ENCODE results near the gene BRD1. TPM values are rescaled to one million over a fixed set of nuclear protein-coding genes. Genes with fewer than 3 reads are reported as not detected.
"Not testable (repeated sequence)": the region's sequence is repeated elsewhere in the genome, so short reads cannot be mapped to it uniquely, and the experiment has no call there.

BRD1 gene
- total and polyA plus RNA-seq, 12 donors = 8.2 to 23.2 (median 16.9) TPM

GRCh38 chr22:49763138-49763537 lies 64.5 kb downstream of the BRD1 start:
- H3K27ac ChIP-seq = no peak overlapping the region
- 85 to 86% methylated on average over 13 of the region's 13 CpGs for WGBS, 2 donors
- no peak overlapping the region for H3K4me3 ChIP-seq
- peaks cover 0 to 28% (median 15%) of the 10 kb centered on the region in 11 donors for H3K9me3 ChIP-seq
- peaks cover 0 to 6% (median 0%) of the 10 kb centered on the region in 9 donors for H3K4me1 ChIP-seq
- peaks cover 0 to 3% (median 0%) of the 10 kb centered on the region in 7 donors for H3K27me3 ChIP-seq
- TF ChIP-seq CTCF (IDR thresholded peaks at IDR 0.05) = no peak
- H3K36me3 ChIP-seq = no peaks in the 10 kb centered on the region
- intact Hi-C loops (cut with DNase I) = loop anchor here in 5 of 10 donors (10.0 kb wide), 2 partner anchors 152 to 272 kb away; partner anchors contain the start of genes ALG12 (in 2 of the 5) and CRELD2 (in 2 of the 5)
- no peak for ATAC-seq
- DNase-seq = no peak

- not testable (repeated sequence) for H3K27me3 ChIP-seq, DNase-seq, H3K4me1 ChIP-seq, H3K4me3 ChIP-seq, H3K27ac ChIP-seq, H3K36me3 ChIP-seq, ATAC-seq
- WGBS, 2 donors = 96 to 98% methylated on average over 7 of the region's 7 CpGs
- intact Hi-C loops (cut with DNase I) = loop anchor here in 5 of 10 donors (10.0 kb wide), 2 partner anchors 152 to 272 kb away; partner anchors contain the start of genes ALG12 (in 2 of the 5) and CRELD2 (in 2 of the 5)
- peaks cover 0 to 28% (median 15%) of the 10 kb centered on the region in 11 donors for H3K9me3 ChIP-seq
Measured at GRCh38 chr22:49762571-49762970, 65.1 kb downstream of the BRD1 start.

- intact Hi-C loops (cut with DNase I) = loop anchor here in 5 of 10 donors (10.0 kb wide), 2 partner anchors 153 to 273 kb away; partner anchors contain the start of genes ALG12 (in 2 of the 5) and CRELD2 (in 2 of the 5)
Measured at GRCh38 chr22:49761836-49762235, 65.8 kb downstream of the BRD1 start.

GRCh38 chr22:49760630-49761571 lies 66.8 kb downstream of the BRD1 start:
- Histone ChIP-seq H3K27me3 (peaks cover 0 to 10% (median 4%) of the 10 kb centered on the region in 7 donors), H3K4me1 (peaks cover 0 to 6% (median 0%) of the 10 kb centered on the region in 9 donors), H3K4me3 (no peak overlapping the region), H3K27ac (no peak overlapping the region), H3K36me3 (no peaks in the 10 kb centered on the region), H3K9me3 (peaks cover 0 to 21% (median under 1%) of the 10 kb centered on the region in 11 donors)
- no peak for DNase-seq
- intact Hi-C loops (cut with DNase I) = loop anchor here in 5 of 10 donors (10.0 kb wide), 2 partner anchors 154 to 274 kb away; partner anchors contain the start of genes ALG12 (in 2 of the 5) and CRELD2 (in 2 of the 5)
- WGBS, 2 donors = 75 to 76% methylated on average over 13 of the region's 13 CpGs
- no peak for TF ChIP-seq CTCF (IDR thresholded peaks at IDR 0.05)
- ATAC-seq = peak in 1 of 8 donors; percentile 20

More at GRCh38 chr22:49761836-49762235, 65.8 kb downstream of the BRD1 start:
- TF ChIP-seq CTCF (IDR thresholded peaks at IDR 0.05) = no peak
- Histone ChIP-seq H3K4me1 (peaks cover 0 to 6% (median 0%) of the 10 kb centered on the region in 9 donors), H3K36me3 (no peaks in the 10 kb centered on the region), H3K4me3 (no peak overlapping the region), H3K27me3 (peaks cover 0 to 7% (median 0%) of the 10 kb centered on the region in 7 donors), H3K9me3 (peaks cover 0 to 28% (median 10%) of the 10 kb centered on the region in 11 donors), H3K27ac (no peak overlapping the region)
- ATAC-seq = no peak
- 89 to 91% methylated on average over 7 of the region's 7 CpGs for WGBS, 2 donors
- no peak for DNase-seq
